Middle frontal gyrus (tissue), 1 donor: Measurements from ENCODE around the gene H2AZ1.

Experiments
- DNase-seq: peaks from one replicate; pipeline ENCODE4 v3.0.0-alpha.2; 2015; ENCODE audit warnings: low spot score; ENCODE audit errors: extremely low spot score

The H2AZ1 gene

GRCh38 chr4:99946356-99947189 is 3.5 kb downstream of the H2AZ1 start, which contains the start of gene DNAJB14:
DNAJB14 (minus strand) TSS chr4:99946618; CDS start chr4:99946571, 47 bp downstream.
- DNase-seq, result peak; percentile 43

DNA sequence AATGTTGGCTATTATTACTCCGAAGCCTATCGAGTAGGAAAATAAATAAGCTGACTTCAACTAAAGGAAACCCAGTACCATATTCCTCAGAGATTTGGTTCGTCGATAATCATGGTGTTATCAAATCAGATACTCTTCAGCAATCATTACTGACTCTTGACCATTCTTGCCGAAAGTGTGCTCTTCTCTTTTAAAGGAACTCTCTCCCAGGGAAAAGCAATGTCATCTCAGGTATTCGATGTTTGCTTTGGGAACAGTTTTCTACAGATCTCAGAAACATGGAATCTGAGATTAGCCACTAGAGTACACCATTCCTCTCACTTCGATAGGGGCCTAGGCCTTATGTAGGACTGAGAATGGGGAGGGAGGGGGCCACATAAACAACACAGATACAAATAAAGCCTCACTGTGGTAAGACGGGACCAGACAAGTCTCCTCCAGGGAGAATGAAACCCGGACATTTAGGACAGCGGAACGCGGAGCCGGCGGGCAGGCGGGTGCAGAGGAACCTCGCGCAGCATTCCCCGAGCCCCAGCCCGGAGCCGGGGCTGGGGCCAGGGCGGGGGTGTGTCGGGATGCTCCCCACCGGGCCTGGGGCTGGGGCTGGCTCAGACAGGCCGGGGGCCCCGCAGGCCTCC is 4.2 kb downstream of the H2AZ1 start:
- no peak for DNase-seq

DNA sequence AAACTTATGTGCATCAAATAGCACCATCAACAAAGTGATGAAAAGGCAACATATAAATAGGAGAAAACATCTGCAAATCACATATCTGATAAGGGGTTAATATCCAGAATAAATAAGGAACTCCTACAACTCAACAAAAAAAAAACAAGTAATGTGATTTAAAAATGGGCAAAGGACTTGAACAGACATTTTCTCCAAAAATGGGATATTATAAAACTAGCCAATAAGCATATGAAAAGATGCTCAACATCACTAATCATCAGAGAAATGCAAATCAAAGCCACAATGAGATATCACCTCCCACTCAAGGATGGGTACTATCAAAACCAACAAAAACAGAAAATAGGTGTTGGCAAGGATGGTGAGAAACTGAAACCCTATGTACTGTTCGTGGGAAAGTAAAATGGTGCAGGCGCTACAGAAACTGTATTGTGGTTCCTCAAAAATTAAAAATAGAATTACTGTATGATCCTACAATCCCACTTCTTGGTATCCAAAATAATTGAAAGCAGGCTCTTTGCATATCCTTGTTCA is 6.1 kb downstream of the H2AZ1 start:
- no peak for DNase-seq

DNA sequence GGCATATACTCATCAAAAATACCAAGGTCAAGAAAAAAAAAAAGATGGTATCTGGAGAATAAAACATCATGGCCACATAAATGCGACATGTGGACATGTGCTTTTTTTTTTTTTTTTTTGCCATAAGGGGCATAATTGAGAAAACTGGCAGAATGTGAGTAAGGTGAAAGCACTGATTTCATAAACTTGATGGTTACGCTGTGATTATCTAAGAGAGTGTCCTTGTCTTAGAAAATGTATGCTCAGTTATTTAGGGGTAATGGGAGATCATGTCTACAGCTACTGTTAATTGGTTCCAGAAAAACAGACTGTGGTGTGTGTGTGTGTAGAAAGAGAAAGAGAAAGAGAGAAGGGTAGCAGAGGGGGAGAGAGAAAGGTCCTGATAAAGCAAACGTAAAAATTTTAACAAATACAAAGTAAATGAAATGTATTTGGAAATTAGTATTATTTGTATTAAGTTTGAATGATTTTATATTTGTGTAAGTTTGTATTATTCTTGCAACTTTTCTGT is 11.8 kb downstream of the H2AZ1 start:
- DNase-seq, result no peak

DNA sequence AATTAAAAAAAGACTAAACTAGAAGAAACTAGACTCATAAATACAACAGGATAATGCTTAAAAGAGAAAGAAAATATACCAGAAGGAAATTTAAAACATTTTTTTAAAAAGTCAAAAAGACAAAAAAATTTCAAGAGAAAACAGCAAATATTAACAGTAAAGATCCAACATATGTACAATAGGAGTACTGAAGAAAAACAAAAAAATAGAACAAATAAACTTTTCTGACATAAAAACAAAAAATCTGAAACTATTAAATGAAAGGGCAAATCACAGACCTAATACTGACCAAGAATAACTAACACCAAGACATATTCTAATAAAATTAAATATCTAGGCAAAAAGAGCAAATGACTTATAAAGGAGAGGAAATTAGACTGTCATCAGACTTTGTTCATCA is 15.2 kb downstream of the H2AZ1 start:
- no peak for DNase-seq

- DNase-seq, result no peak
Observed at GRCh38 chr4:99927566-99927965, 22.5 kb downstream of the H2AZ1 start.

DNA sequence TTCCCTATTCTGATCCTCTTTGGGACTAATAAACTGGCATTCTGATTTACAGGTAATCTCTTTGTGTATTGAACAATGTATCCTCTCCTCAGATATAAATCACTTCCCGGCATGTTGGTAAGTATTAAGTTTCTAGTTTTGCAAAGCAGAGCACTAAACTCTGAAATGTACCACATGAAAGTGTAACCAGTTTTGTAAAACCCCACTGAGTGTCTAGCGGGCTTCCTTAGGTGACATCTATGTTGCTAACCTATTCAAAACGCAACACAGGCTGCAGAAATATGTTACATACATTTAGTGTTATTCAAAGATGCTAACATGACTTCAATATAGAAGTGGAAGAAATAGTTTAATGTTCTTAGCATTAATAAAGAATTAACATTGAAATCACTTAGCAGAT is 28.9 kb downstream of the H2AZ1 start:
- no peak for DNase-seq

- DNase-seq, result no peak
Observed at GRCh38 chr4:99918656-99919055, 31.4 kb downstream of the H2AZ1 start.

DNA sequence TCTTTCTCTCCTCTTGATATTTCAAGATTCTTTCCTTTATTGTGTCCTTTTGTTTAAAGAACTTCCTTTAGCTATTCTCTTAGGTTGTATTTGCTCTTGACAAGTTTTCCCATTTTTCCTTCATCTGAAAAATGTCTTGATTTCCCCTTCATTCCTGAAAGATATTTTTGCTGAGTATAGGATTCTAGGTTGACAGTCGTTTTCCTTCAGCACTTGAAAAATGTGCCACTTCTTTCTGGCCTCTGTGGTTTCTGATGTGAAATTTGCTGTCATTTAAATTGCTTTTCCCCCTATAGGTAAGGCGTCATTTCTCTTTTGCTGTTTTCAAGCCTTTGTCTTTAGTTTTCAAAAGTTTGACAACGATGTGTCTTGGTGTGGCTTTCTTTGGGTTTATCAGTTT is 32.5 kb downstream of the H2AZ1 start:
- no peak for DNase-seq

DNA sequence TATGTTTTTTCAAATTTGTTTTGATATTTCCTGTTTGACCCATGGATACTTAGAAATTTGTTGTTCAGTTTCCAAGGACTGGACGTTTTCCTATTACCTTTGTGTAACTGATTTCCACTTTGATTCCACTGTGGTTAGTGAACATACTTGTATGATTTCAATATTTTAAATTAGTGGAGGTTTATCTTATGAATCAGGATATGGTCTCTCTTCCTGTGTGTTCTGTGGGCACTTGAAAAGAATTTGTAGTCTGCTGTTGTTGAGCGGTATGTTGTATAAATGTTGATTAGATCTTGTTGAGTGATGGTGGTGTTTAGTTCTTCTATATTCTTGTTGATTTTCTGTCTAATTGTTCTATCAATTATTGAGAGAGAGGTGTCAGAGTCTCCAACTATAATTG is 34.6 kb downstream of the H2AZ1 start:
- no peak for DNase-seq
